ENCODE results near the gene TRPV5.

- TF ChIP-seq POLR2A (IDR thresholded peaks at IDR 0.05) (no peak), EP300 (IDR thresholded peaks at IDR 0.05) (no peak)
Measured at GRCh38 chr7:142910481-142910880, 23.1 kb downstream of the TRPV5 start.
